Effector memory CD4-positive, alpha-beta T cell (primary cell): Measurements from ENCODE around the gene BTBD3.

Experiments used
- DNase-seq, 3 donors: peaks; one replicate each; pipeline ENCODE4 v3.0.0-alpha.2; 2020
- H3K27ac ChIP-seq: 2 replicates; pipeline ENCODE4 v1.7.0; 2013; ENCODE audit warnings: mild to moderate bottlenecking, low read length, moderate library complexity; ENCODE audit not compliant: insufficient read depth, poor library complexity, severe bottlenecking
- H3K27me3 ChIP-seq: replicated peaks from 2 replicates; pipeline ENCODE4 v1.7.0; 2013; ENCODE audit warnings: mild to moderate bottlenecking, low read length; ENCODE audit not compliant: insufficient read depth, control insufficient read depth, poor library complexity, severe bottlenecking
- H3K36me3 ChIP-seq: 2 replicates; pipeline ENCODE4 v1.7.0; 2013; ENCODE audit warnings: mild to moderate bottlenecking, low read length, moderate library complexity; ENCODE audit not compliant: control insufficient read depth, insufficient read depth
- H3K4me1 ChIP-seq: 2 replicates; pipeline ENCODE4 v1.7.0; 2013; ENCODE audit warnings: low read length, mild to moderate bottlenecking; ENCODE audit not compliant: control insufficient read depth, insufficient read depth, poor library complexity, severe bottlenecking
- H3K4me3 ChIP-seq: 2 replicates; pipeline ENCODE4 v1.7.0; 2013; ENCODE audit warnings: low read length, low read depth, mild to moderate bottlenecking; ENCODE audit not compliant: insufficient read depth, poor library complexity, severe bottlenecking
- H3K9me3 ChIP-seq: 2 replicates; pipeline ENCODE4 v1.7.0; 2013; ENCODE audit warnings: mild to moderate bottlenecking, low read length, moderate library complexity; ENCODE audit not compliant: control insufficient read depth

BTBD3 gene

DNA sequence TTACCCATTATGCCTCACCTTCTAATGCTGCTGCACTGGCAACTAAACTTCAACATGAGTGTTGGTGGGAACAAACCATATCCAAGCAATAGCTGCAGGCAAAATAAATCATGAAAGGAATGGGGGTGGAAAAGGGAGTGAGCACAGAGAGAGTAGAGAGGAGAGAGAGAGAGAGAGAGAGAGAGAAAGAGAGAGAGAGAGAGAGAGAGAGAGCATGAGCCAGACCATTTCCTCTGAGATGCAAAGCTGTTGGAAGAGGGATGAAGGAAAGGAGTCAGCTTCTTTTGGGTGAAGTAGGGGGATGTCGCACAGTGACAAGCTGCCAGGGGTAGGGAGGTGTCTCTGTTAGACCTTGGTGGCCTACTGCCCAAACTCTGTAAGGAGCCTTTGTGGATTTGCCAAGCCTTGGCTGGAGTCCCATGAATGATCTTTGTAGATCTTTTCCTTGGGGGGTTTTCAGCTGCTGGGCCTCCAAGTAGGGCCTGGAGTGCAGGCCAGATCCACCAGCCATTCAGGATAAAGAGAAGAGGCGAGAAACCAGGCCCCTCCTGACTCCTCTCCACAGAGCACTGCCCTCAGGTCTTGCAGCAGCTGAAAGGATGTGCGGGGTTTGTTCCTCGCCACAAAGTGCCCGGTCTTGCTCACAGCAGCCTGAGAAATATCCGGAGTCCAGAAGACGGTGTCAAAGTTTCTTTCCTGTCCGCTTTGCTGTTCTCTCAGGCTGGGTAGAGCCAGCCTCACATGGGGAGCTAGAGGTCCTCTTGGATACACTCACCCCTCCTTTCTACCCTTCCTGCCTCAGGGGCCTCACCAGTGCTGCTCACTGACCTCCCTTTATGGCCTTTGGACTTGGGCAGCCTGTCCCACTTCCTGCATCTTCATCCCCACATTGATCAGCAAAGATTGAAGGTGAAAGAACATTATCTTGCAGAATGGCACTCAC lies 17.8 kb downstream of the BTBD3 start:
- Histone ChIP-seq H3K36me3 (no peaks in the 10 kb centered on the region), H3K9me3 (no peaks in the 10 kb centered on the region)

GRCh38 chr20:11936157-11936556 lies 18.5 kb downstream of the BTBD3 start:
- Histone ChIP-seq H3K4me1 (no peaks in the 10 kb centered on the region), H3K9me3 (no peaks in the 10 kb centered on the region), H3K27me3 (no peaks in the 10 kb centered on the region), H3K27ac (no peak overlapping the region), H3K4me3 (no peak overlapping the region), H3K36me3 (no peaks in the 10 kb centered on the region)
- no peak for DNase-seq

More for the DNA sequence above, 17.8 kb downstream of the BTBD3 start:
- DNase-seq: no peak
- no peaks in the 10 kb centered on the region for H3K4me1 ChIP-seq
- H3K4me3 ChIP-seq: no peak overlapping the region
- no peaks in the 10 kb centered on the region for H3K27me3 ChIP-seq
- H3K27ac ChIP-seq: no peak overlapping the region

DNA sequence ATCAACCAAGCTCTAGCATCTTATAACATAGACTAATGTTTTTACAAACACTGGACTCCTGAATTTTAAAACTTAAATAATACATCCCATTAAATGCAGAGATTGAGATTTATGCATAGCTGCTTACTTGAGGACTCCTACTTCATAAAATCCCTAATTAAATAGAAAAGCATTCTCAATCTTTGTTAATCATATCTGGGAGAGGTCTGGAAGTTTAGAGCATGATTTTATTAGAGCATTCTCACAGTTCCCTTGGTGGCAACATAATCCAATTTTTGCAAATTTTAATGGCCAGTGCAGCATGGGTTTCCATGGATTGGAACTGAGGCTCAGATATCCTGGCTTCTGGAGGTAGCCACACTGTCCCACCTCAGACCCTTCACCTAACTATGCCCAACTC lies 19.5 kb downstream of the BTBD3 start:
- H3K27ac ChIP-seq: no peak overlapping the region
- no peaks in the 10 kb centered on the region for H3K9me3 ChIP-seq
- H3K4me3 ChIP-seq: no peak overlapping the region
- H3K27me3 ChIP-seq: no peaks in the 10 kb centered on the region
- no peaks in the 10 kb centered on the region for H3K36me3 ChIP-seq
- no peaks in the 10 kb centered on the region for H3K4me1 ChIP-seq
- DNase-seq: no peak

DNA sequence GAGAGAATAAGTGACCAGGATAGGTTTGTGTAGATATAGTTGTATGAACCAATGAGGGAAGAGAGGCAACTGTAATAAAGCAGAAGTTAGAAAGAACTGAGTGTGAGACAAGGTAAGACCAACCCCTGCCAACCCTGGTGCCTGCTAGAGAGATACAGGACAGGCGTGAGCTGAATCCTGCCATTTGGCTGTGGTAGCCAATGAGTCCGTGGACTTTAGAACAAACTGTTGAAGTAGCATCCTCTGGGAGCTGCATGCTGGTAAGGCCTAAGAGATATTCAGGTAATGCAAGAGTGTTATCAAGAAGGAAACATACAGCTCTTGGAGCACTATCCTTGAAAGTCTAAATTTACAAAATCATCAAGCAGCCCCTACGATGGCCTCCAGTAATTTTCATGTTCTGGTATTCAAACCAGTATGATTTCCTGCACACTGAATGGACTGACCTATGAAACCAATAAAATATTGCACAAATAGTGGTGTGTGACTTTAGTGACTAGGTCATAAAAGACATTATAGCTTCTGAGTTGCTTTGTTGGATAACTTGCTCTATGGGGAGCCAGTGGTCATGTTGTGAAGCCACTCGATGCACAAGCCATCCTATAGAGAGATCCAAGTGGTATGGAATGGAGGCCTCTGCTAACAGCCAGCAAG lies 24.0 kb downstream of the BTBD3 start:
- H3K27me3 ChIP-seq: no peaks in the 10 kb centered on the region
- no peak overlapping the region for H3K4me3 ChIP-seq
- no peaks in the 10 kb centered on the region for H3K4me1 ChIP-seq
- DNase-seq: no peak
- no peaks in the 10 kb centered on the region for H3K9me3 ChIP-seq
- no peaks in the 10 kb centered on the region for H3K36me3 ChIP-seq
- H3K27ac ChIP-seq: no peak overlapping the region

- Histone ChIP-seq H3K4me3 (no peak overlapping the region), H3K36me3 (no peaks in the 10 kb centered on the region), H3K9me3 (no peaks in the 10 kb centered on the region), H3K27ac (no peak overlapping the region), H3K27me3 (no peaks in the 10 kb centered on the region), H3K4me1 (no peaks in the 10 kb centered on the region)
- DNase-seq: no peak
These were observed 26.1 kb downstream of the BTBD3 start for GRCh38 chr20:11943778-11944177.

DNA sequence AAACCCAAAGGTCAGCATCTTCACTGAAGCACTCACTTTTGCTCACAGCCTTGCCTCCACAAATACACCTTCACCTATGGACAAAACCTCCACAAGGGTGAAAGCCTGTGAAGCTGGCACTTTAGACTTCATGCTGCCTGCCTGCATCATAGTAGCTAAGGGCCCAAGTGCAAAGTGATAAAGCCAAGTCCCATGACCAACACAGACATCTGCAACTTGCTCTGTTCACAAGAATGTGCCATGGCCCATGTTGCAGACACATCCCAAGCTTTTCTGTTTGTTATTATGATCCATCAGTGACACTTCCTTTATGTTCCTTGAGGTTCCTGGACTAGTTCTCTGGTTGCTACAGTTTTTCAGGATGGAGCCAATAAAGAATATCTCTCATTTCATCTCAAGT lies 31.1 kb downstream of the BTBD3 start:
- Histone ChIP-seq H3K27ac (no peak overlapping the region), H3K27me3 (no peaks in the 10 kb centered on the region), H3K4me3 (no peak overlapping the region), H3K4me1 (no peaks in the 10 kb centered on the region), H3K9me3 (no peaks in the 10 kb centered on the region), H3K36me3 (no peaks in the 10 kb centered on the region)
- DNase-seq: no peak

- H3K27me3 ChIP-seq: no peaks in the 10 kb centered on the region
- no peak overlapping the region for H3K4me3 ChIP-seq
- no peaks in the 10 kb centered on the region for H3K9me3 ChIP-seq
- H3K27ac ChIP-seq: no peak overlapping the region
- H3K36me3 ChIP-seq: no peaks in the 10 kb centered on the region
- DNase-seq: no peak
- no peaks in the 10 kb centered on the region for H3K4me1 ChIP-seq
These were observed 32.0 kb downstream of the BTBD3 start for GRCh38 chr20:11949711-11950110.

- no peaks in the 10 kb centered on the region for H3K36me3 ChIP-seq
- DNase-seq: no peak
- no peaks in the 10 kb centered on the region for H3K9me3 ChIP-seq
- no peak overlapping the region for H3K27ac ChIP-seq
- no peaks in the 10 kb centered on the region for H3K4me1 ChIP-seq
- H3K4me3 ChIP-seq: no peak overlapping the region
- no peaks in the 10 kb centered on the region for H3K27me3 ChIP-seq
These were observed 34.0 kb downstream of the BTBD3 start for GRCh38 chr20:11951696-11952095.

- no peaks in the 10 kb centered on the region for H3K9me3 ChIP-seq
- DNase-seq: no peak
- H3K27ac ChIP-seq: no peak overlapping the region
- no peaks in the 10 kb centered on the region for H3K36me3 ChIP-seq
- no peaks in the 10 kb centered on the region for H3K27me3 ChIP-seq
- H3K4me1 ChIP-seq: no peaks in the 10 kb centered on the region
- H3K4me3 ChIP-seq: no peak overlapping the region
These were observed 34.9 kb downstream of the BTBD3 start for GRCh38 chr20:11952639-11953038.

GRCh38 chr20:11957911-11958310 lies 40.2 kb downstream of the BTBD3 start:
- DNase-seq: no peak
- Histone ChIP-seq H3K36me3 (no peaks in the 10 kb centered on the region), H3K27ac (no peak overlapping the region), H3K4me3 (no peak overlapping the region), H3K4me1 (no peaks in the 10 kb centered on the region), H3K27me3 (no peaks in the 10 kb centered on the region), H3K9me3 (no peaks in the 10 kb centered on the region)
